ENCODE results near the gene BCAP29. TPM values are rescaled to one million over a fixed set of nuclear protein-coding genes. Genes with fewer than 3 reads are reported as not detected.

BCAP29 gene
- total RNA-seq, 4 donors from 2014 or later: 53.3 to 81.7 (median 75.9) TPM

DNA sequence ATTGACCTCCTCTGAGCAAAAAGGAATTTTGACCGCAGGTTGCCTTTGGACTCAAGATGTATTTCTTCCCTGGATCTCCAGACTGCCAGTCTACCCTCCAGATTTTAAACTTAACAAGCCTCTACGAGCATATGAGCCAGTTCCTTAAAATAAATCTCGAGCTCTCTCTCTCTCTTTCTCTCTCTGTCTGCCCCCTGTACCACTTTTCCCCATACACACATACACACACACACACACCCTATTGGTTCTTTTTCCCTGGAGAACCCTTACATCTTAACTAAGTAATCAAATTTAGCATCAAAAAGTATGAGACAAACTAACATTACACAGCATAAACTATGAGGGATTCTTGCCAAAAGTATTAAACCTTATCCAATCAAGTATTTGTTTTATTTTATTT lies 11.4 kb downstream of the BCAP29 start:
- WGBS, 2 donors: 88 to 96% methylated on average over 3 of the region's 3 CpGs
- DNase-seq (ENCODE audit: low spot score in 2 of 2): no peak
- intact Hi-C loops (cut with DNase I; ENCODE audit: low total_unique reads): no loop called here
- H3K4me3 ChIP-seq (ENCODE audit: low read depth, poor library complexity, severe bottlenecking): no peak overlapping the region
- TF ChIP-seq CTCF (IDR thresholded peaks at IDR 0.05) (no peak), POLR2A (IDR thresholded peaks at IDR 0.05) (no peak)

DNA sequence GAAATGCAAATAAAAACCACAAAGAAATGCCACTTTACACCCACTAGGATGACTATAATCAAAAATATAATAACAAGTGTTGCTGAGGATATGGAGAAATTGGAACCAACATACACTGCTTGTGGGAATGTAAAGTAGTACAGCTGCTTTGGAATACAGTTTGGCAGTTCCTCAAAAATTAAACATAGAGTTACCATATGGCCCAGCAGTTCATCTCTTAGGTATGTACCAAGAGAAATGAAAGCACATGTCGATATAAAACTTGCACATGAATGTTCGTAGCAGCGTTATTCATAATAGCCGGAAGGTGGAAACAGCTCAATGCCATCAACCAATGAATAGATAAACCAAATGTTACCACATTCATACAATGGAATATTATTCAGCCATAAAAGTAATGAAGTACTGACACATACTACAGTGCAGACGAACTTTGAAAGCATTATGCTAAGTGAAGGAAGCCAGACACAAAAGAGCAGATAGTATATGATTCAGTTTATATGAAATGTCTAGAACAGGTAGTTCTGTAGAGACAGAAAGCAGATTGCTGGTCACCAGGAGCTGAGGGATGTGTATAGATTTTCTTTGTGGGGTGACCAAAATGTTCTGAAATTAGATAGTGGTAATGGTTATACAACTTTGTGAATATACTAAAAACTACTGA lies 12.4 kb downstream of the BCAP29 start:
- intact Hi-C loops (cut with DNase I; ENCODE audit: low total_unique reads): no loop called here
- 80 to 85% methylated on average over 5 of the region's 5 CpGs for WGBS, 2 donors
- no peak for DNase-seq (ENCODE audit: low spot score in 2 of 2)
- no peak for TF ChIP-seq POLR2A (IDR thresholded peaks at IDR 0.05)
- TF ChIP-seq CTCF (IDR thresholded peaks at IDR 0.05): no peak
- no peak overlapping the region for H3K4me3 ChIP-seq (ENCODE audit: low read depth, poor library complexity, severe bottlenecking)

DNA sequence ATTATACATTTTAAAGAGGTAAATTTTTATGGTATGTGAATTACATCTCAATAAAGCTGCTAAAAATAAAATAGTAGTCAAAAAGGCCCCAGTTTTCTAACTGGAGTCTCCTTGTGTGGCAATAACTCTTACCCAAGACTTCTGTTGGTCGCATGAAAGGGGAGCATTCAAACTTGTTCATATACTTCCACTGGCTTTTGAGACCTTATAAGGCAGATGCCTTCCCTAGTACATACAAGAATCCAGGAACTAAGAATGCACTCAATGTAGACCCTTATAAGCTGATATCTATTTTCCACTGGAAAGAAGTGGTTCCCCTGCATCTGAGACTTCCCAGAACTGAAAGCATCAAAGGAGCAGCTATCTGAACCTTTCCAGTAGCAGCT lies 13.0 kb downstream of the BCAP29 start:
- TF ChIP-seq CTCF (IDR thresholded peaks at IDR 0.05): no peak
- TF ChIP-seq POLR2A (IDR thresholded peaks at IDR 0.05): no peak
- intact Hi-C loops (cut with DNase I; ENCODE audit: low total_unique reads): no loop called here
- DNase-seq (ENCODE audit: low spot score in 2 of 2): no peak
- 91 to 93% methylated on average over 1 of the region's 1 CpG for WGBS, 2 donors
- H3K4me3 ChIP-seq (ENCODE audit: low read depth, poor library complexity, severe bottlenecking): no peak overlapping the region

DNA sequence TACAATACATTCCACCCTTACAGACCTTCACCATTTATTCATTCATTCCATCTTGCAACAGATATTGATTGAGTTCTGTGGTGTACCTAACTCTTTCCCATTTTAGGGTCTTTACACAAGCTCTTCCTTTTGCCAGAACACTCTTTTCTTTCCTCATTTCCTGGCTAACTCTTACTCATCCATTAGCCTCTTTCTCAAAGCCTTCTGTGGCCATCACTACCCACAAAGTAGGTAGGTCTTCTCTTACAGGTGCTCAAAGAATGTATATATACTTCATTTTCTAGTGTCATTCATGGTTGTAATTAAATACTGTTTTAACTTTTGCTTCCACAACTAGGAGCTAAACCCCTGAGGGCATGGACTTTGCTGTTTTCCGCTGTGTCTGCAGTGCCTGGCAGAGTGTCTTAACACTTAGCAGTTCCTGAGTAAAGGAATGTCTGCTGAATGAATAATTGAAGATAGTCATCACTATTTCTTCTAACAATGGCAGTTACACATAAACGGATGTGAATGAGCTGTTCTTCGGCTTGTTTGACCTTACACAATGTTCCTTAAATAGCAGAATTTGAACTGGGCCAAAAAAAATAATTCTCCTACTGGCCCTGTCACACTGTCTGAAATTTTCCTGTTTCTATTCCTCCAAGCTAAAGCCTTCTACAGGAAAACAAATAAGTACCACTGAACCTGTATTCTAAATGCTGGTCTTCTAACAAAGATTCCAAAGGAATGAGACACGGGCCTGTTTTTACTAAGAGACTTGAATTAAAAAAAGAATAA lies 15.1 kb downstream of the BCAP29 start:
- intact Hi-C loops (cut with DNase I; ENCODE audit: low total_unique reads): no loop called here
- H3K4me3 ChIP-seq (ENCODE audit: low read depth, poor library complexity, severe bottlenecking): no peak overlapping the region
- no peak for TF ChIP-seq CTCF (IDR thresholded peaks at IDR 0.05)
- TF ChIP-seq POLR2A (IDR thresholded peaks at IDR 0.05): no peak
- WGBS, 2 donors: 65 to 66% methylated on average over 4 of the region's 4 CpGs
- no peak for DNase-seq (ENCODE audit: low spot score in 2 of 2)

DNA sequence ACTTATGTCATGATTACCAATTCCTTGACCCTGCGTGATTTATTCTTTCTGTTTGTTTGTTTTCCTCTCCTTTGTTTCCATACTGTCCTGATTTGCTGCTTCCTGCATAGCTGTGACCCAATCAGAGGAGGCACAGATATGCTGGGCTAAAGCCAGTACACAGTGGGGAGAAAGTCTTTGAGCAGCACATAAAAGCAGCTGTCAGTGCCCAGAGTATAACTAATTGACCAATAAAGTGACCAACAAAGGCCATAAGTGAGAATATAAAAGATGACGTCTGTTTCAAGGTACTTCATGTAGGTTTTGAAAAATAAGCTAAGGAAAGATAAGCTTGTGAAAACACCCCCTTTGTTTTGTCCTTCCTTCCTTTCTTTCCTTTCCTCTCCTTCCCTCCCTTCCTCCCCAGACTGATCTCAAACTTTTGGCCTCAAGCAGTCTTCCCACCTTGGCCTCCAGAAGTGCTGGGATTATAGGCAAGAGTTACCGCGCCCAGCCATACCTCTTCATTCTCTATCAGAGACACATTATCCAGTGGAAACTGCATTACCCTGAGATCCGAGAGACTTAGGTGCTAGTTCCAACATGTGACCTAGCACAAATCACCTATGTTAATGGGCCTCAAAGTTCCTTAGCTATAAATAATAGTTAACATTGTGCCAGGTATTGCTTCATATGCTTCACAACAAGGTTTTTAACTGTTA lies 17.0 kb downstream of the BCAP29 start:
- H3K4me3 ChIP-seq (ENCODE audit: low read depth, poor library complexity, severe bottlenecking): no peak overlapping the region
- no peak for TF ChIP-seq POLR2A (IDR thresholded peaks at IDR 0.05)
- no peak for TF ChIP-seq CTCF (IDR thresholded peaks at IDR 0.05)
- DNase-seq (ENCODE audit: low spot score in 2 of 2): no peak
- intact Hi-C loops (cut with DNase I; ENCODE audit: low total_unique reads): no loop called here
- 63 to 78% methylated on average over 5 of the region's 5 CpGs for WGBS, 2 donors
